ENCODE results near the gene QARS1. TPM values are rescaled to one million over a fixed set of nuclear protein-coding genes. Genes with fewer than 3 reads are reported as not detected.

The QARS1 gene
- total and polyA plus RNA-seq, 2 of the 13 experiments (the other 11 are each of a cell fraction or from before 2014, with no cell fraction given), result 307 to 327 TPM

- TF ChIP-seq ZNF710 (CRISPR knock-in tag; IDR thresholded peaks at IDR 0.05; ENCODE audit: borderline replicate concordance), result no peak
- TF ChIP-seq ZFP37 (CRISPR knock-in tag; IDR thresholded peaks at IDR 0.05; ENCODE audit: borderline replicate concordance), result 0 out of 2 replicates have a peak, but pooled peaks have one; percentile 72
- TF ChIP-seq MLLT10 (CRISPR knock-in tag; IDR thresholded peaks at IDR 0.05), result peak; percentile 55; the same call in 1 of the 2 replicates
- peak; percentile 69 for TF ChIP-seq GMEB2 (CRISPR knock-in tag; IDR thresholded peaks at IDR 0.05; ENCODE audit: low read depth)
- TF ChIP-seq ZNF557 (CRISPR knock-in tag; IDR thresholded peaks at IDR 0.05), result 0 out of 2 replicates have a peak, but pooled peaks have one; percentile 21
- no peak for TF ChIP-seq ZNF354B (CRISPR knock-in tag; IDR thresholded peaks at IDR 0.05)
- TF ChIP-seq ZNF556 (CRISPR knock-in tag; IDR thresholded peaks at IDR 0.05; ENCODE audit: borderline replicate concordance), result peak; percentile 68; the same call in 1 of the 2 replicates
- TF ChIP-seq E2F5 (CRISPR knock-in tag; conservative IDR thresholded peaks at IDR 0.05), result no peak
- peak; percentile 72 for TF ChIP-seq GMEB1 (CRISPR knock-in tag; IDR thresholded peaks at IDR 0.05; ENCODE audit: borderline replicate concordance)
- TF ChIP-seq PBX3 (CRISPR knock-in tag; IDR thresholded peaks at IDR 0.05; ENCODE audit: borderline replicate concordance), result no peak
- TF ChIP-seq ZNF615 (CRISPR knock-in tag; IDR thresholded peaks at IDR 0.05; ENCODE audit: borderline replicate concordance), result peak; percentile 80
- 0 out of 2 replicates have a peak, but pooled peaks have one; percentile 54 for TF ChIP-seq ZNF879 (CRISPR knock-in tag; IDR thresholded peaks at IDR 0.05)
- TF ChIP-seq ZBTB4 (CRISPR knock-in tag; IDR thresholded peaks at IDR 0.05; ENCODE audit: borderline replicate concordance), result no peak
- no peak for TF ChIP-seq TBL1XR1 (IDR thresholded peaks at IDR 0.05; ENCODE audit: borderline replicate concordance, low read length, partially characterized antibody)
- TF ChIP-seq SMYD3 (CRISPR knock-in tag; IDR thresholded peaks at IDR 0.05), result no peak
- TF ChIP-seq ZNF451 (CRISPR knock-in tag; IDR thresholded peaks at IDR 0.05), result no peak
Observed at GRCh38 chr3:49092938-49093852, 11.4 kb downstream of the QARS1 start (continued).
